GM21786 (cell line): Measurements from ENCODE around the gene NTHL1.

Experiments used
- ATAC-seq: cut with Tn5 transposase; IDR thresholded peaks from one replicate; pipeline ENCODE4 v1.9.1; 2021; ENCODE audit not compliant: unreplicated experiment

NTHL1 gene

GRCh38 chr16:2031081-2031577, 16.5 kb downstream of the NTHL1 start:
- ATAC-seq: no peak

GRCh38 chr16:2030036-2030435, 17.6 kb downstream of the NTHL1 start:
- no peak for ATAC-seq

- ATAC-seq: no peak
Measured at GRCh38 chr16:2029350-2029749, 18.3 kb downstream of the NTHL1 start.

GRCh38 chr16:2028620-2029220, 18.9 kb downstream of the NTHL1 start:
- ATAC-seq: no peak

- ATAC-seq: no peak
Measured at GRCh38 chr16:2028146-2028545, 19.5 kb downstream of the NTHL1 start.

GRCh38 chr16:2027024-2028010, 20.3 kb downstream of the NTHL1 start:
- ATAC-seq: no peak

GRCh38 chr16:2026461-2027023, 21.1 kb downstream of the NTHL1 start, which contains the start of gene NHERF2:
Gene NHERF2, plus strand, starts transcription at chr16:2026902. Its CDS starts 104 bp downstream, at chr16:2027006.
- ATAC-seq: no peak

GRCh38 chr16:2025878-2026460, 21.7 kb downstream of the NTHL1 start:
- ATAC-seq: no peak

- no peak for ATAC-seq
Measured at GRCh38 chr16:2025251-2025650, 22.4 kb downstream of the NTHL1 start.

- ATAC-seq: no peak
Measured at GRCh38 chr16:2024032-2024420, 23.6 kb downstream of the NTHL1 start.

- ATAC-seq: peak; percentile 72
Measured at GRCh38 chr16:2023092-2024031, 24.3 kb downstream of the NTHL1 start.

GRCh38 chr16:2022723-2023091, 24.9 kb downstream of the NTHL1 start:
- no peak for ATAC-seq

- ATAC-seq: no peak
Measured at GRCh38 chr16:2019921-2020831, 27.5 kb downstream of the NTHL1 start.

- no peak for ATAC-seq
Measured at GRCh38 chr16:2019518-2019920, 28.1 kb downstream of the NTHL1 start, which contains the start of gene NPW. Gene NPW, plus strand, starts transcription at chr16:2019785.

- no peak for ATAC-seq
Measured at GRCh38 chr16:2016407-2016922, 31.2 kb downstream of the NTHL1 start.

GRCh38 chr16:2015947-2016208, 31.8 kb downstream of the NTHL1 start:
- no peak for ATAC-seq

- ATAC-seq: no peak
Measured at GRCh38 chr16:2015117-2015946, 32.3 kb downstream of the NTHL1 start.

GRCh38 chr16:2013527-2013926, 34.1 kb downstream of the NTHL1 start:
- ATAC-seq: no peak
